Left cardiac atrium (tissue), 4 donors: ENCODE results near the gene FBXL5. TPM values are rescaled to one million over a fixed set of nuclear protein-coding genes. Genes with fewer than 3 reads are reported as not detected.
"Not testable (repeated sequence)": the region's sequence is repeated elsewhere in the genome, so short reads cannot be mapped to it uniquely, and the experiment has no call there.

Experiments
- ATAC-seq, 2 donors: fragments of 200-7000 bp; cut with Tn5 transposase; one replicate each; pipeline ENCODE4 v1.9.1; 2020; ENCODE audit warnings: mild to moderate bottlenecking in 2 of 2, moderate library complexity in 2 of 2
- DNase-seq: peaks from one replicate; pipeline ENCODE4 v3.0.0-alpha.2; 2020
- intact Hi-C, 2 donors: fragments of 100-400 bp; cut with DNase I; formaldehyde crosslinking; loops; one replicate each; pipeline versions ENCODE4 v1.14.1 to v1.15.1; 2022 to 2023
- total RNA-seq, 2 donors: library from RNA; stranded (reverse); fragmentation: NEBNext Ultra II Directional; extraction: Animal tissue kit (Norgen Biotek cat#: 25700); gene quantifications; one replicate each; pipeline ENCODE4 v1.2.1, GENCODE V29; 2021
- donor health status: DM: no; HTN: yes; CAD: no.
- donor health status: DM: no; HTN: yes; CAD: no; lungs with severe emphysema.
- donor health status: DM: yes; HTN: yes; CAD: no.
- donor health status: Dilated cardiomyopathy.

The FBXL5 gene
- total RNA-seq, 2 donors from 2014 or later, result 69.1 to 71.0 TPM

GRCh38 chr4:15653864-15654592 lies 1.1 kb downstream of the FBXL5 start:
- intact Hi-C loops, result loop anchor here in 1 of 2 donors (5.0 kb wide), 1 partner anchor 177 kb away; no protein-coding TSS in a partner anchor
- ATAC-seq (peak in 1 of 2 donors; percentile 22), DNase-seq (no peak)

GRCh38 chr4:15653420-15653819 lies 1.7 kb downstream of the FBXL5 start:
- no peak for ATAC-seq
- no peak for DNase-seq
- intact Hi-C loops, result loop anchor here in 1 of 2 donors (5.0 kb wide), 1 partner anchor 176 kb away; no protein-coding TSS in a partner anchor

- intact Hi-C loops, result loop anchor here in 1 of 2 donors (5.0 kb wide), 1 partner anchor 176 kb away; no protein-coding TSS in a partner anchor
- ATAC-seq, result no peak
- DNase-seq, result no peak
Measured at GRCh38 chr4:15652841-15653240, 2.3 kb downstream of the FBXL5 start.

GRCh38 chr4:15652191-15652590 lies 3.0 kb downstream of the FBXL5 start:
- intact Hi-C loops, result loop anchor here in 1 of 2 donors (5.0 kb wide), 1 partner anchor 175 kb away; no protein-coding TSS in a partner anchor
- DNase-seq (no peak), ATAC-seq (no peak)

- no peak for ATAC-seq
- DNase-seq, result no peak
- intact Hi-C loops, result loop anchor here in 1 of 2 donors (5.0 kb wide), 1 partner anchor 174 kb away; no protein-coding TSS in a partner anchor
Measured at GRCh38 chr4:15651676-15652075, 3.5 kb downstream of the FBXL5 start.

- DNase-seq (peak; percentile 26), ATAC-seq (peak; percentile 40 to 52)
- intact Hi-C loops, result loop anchor here in 1 of 2 donors (5.0 kb wide), 1 partner anchor 173 kb away; no protein-coding TSS in a partner anchor
Measured at GRCh38 chr4:15649914-15650545, 5.1 kb downstream of the FBXL5 start.

- intact Hi-C loops, result no loop called here
- DNase-seq, result no peak
- no peak for ATAC-seq
Measured at GRCh38 chr4:15648600-15648999, 6.6 kb downstream of the FBXL5 start.

GRCh38 chr4:15638418-15638817 lies 16.7 kb downstream of the FBXL5 start:
- intact Hi-C loops, result no loop called here
- no peak for DNase-seq
- ATAC-seq, result no peak

- intact Hi-C loops, result no loop called here
- no peak for ATAC-seq
Measured at GRCh38 chr4:15636818-15637217, 18.3 kb downstream of the FBXL5 start.

GRCh38 chr4:15617407-15617806 lies 37.8 kb downstream of the FBXL5 start:
- ATAC-seq, intact Hi-C loops: not testable (repeated sequence)

More at GRCh38 chr4:15636818-15637217, 18.3 kb downstream of the FBXL5 start:
- no peak for DNase-seq

GRCh38 chr4:15614891-15615290 lies 40.3 kb downstream of the FBXL5 start:
- intact Hi-C loops, DNase-seq, ATAC-seq: not testable (repeated sequence)

More at GRCh38 chr4:15617407-15617806, 37.8 kb downstream of the FBXL5 start:
- DNase-seq, result not testable (repeated sequence)

- intact Hi-C loops, result no loop called here
- DNase-seq (no peak), ATAC-seq (no peak)
Measured at GRCh38 chr4:15612136-15612535, 43.0 kb downstream of the FBXL5 start.

GRCh38 chr4:15610855-15611254 lies 44.3 kb downstream of the FBXL5 start:
- intact Hi-C loops, result no loop called here
- DNase-seq, result no peak
- ATAC-seq, result no peak

- intact Hi-C loops, result no loop called here
- ATAC-seq, result no peak
- DNase-seq, result no peak
Measured at GRCh38 chr4:15605537-15605936, 49.6 kb downstream of the FBXL5 start.

- ATAC-seq, result no peak
- no peak for DNase-seq
- intact Hi-C loops, result no loop called here
Measured at GRCh38 chr4:15601862-15602261, 53.3 kb downstream of the FBXL5 start.

GRCh38 chr4:15600176-15600575 lies 55.0 kb downstream of the FBXL5 start:
- ATAC-seq, result peak in 1 of 2 donors; percentile 83
- no peak for DNase-seq
- intact Hi-C loops, result no loop called here

GRCh38 chr4:15598644-15599043 lies 56.5 kb downstream of the FBXL5 start:
- DNase-seq (no peak), ATAC-seq (no peak)
- intact Hi-C loops, result no loop called here

GRCh38 chr4:15592799-15593198 lies 62.4 kb downstream of the FBXL5 start:
- intact Hi-C loops, result no loop called here
- DNase-seq (no peak), ATAC-seq (no peak)

- intact Hi-C loops, result no loop called here
- no peak for DNase-seq
- peak; percentile 74 to 75 for ATAC-seq
Measured at GRCh38 chr4:15587649-15588048, 67.5 kb downstream of the FBXL5 start.

GRCh38 chr4:15586066-15586465 lies 69.1 kb downstream of the FBXL5 start:
- no peak for DNase-seq
- peak in 1 of 2 donors; percentile 57 for ATAC-seq
- intact Hi-C loops, result no loop called here
